GM18526 (cell line): ENCODE measurements around the gene LHX4.

Source experiments
- POLR2A ChIP-seq: IDR thresholded peaks from 3 replicates; pipeline ENCODE4 v1.6.1; 2011; ENCODE audit not compliant: insufficient read length; ENCODE audit errors: extremely low read depth

The LHX4 gene

GRCh38 chr1:180193141-180194047 is 36.7 kb upstream of the LHX4 start:
- TF ChIP-seq POLR2A, result no peak

DNA sequence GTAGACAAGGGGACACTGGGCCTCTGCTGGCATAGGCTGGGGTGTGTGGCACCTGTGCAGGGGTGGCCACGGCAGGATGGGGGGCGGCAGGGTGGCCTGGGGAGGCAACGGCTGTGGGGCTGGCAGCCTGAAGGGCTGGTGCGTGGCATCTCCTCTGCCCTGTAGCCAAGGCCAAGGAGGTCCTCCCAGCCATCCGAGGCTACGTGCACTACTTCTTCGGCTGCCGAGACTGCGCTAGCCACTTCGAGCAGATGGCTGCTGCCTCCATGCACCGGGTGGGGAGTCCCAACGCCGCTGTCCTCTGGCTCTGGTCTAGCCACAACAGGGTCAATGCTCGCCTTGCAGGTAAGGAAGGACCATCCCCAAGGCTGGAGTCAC is 36.0 kb upstream of the LHX4 start:
- TF ChIP-seq POLR2A, result no peak

DNA sequence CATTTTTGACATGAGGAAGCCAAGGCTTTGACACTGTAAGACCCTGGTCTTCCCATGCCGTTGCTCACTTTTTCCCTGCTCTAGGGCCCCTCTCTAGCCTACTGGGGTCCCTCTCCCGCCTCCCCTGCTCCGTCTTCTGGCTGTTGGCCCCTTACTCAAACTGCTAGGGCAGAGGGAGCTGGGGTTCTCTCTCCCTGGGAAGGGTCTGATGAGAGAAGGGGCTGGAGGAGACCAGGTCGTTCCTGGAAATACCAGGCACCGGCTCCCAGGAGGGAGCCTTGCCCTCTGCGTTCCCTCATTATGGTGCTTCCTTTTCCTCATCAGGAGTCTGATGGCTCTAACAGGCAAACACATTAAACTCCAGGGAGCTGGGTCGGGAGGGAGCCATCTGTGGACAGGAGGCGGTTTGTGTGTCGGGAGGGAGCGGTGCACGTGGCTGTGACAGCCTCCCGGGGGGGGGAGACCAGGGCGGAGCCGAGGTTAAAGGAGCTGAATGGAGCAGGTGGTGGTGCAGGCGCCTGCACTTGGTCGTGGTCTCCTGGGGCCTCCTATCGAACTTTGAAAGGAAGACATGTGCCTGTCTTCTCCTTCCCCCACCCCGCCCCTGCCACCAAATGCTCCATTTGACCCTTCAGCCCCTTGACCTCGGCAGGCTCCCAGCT is 35.4 kb upstream of the LHX4 start:
- no peak for TF ChIP-seq POLR2A

DNA sequence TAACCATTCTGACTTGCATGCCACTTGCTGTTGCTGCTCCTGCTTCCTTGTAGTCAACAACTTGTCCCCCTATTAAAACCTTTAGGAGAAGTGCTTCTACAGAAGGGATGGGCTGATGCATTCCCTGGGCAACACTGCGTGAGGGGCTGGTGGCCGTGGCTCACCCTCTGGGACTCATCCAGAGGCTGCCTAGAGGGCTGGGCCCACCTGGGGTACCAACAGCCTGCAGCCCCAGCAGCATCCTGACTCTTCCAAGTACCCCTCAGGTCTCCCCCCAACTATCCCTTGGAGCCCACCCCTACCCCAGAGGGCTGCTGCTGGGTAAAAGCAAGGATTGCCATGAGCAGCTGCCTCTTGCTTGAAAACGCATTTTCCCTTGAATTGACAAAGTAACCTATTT is 34.7 kb upstream of the LHX4 start:
- TF ChIP-seq POLR2A, result no peak

DNA sequence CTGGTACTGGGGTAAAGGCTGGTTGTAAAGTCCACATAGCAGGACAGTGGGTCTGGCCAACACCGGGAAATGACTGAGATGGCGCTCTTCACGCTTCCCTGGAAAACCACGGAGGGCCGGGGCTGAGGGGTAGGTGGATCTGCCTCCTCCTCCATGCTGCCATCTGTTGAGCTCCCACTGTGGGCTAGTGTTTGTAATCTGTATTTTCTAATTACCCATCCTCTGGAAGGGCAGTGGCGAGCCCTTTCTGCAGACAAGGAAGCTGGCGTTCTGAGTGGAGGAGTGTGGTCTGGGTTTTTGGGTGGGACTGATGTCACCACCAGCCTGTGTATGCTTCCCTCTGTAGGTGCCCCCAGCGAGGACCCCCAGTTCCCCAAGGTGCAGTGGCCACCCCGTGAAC is 34.1 kb upstream of the LHX4 start:
- no peak for TF ChIP-seq POLR2A

- no peak for TF ChIP-seq POLR2A
These were observed 33.5 kb upstream of the LHX4 start for GRCh38 chr1:180196436-180197003.

DNA sequence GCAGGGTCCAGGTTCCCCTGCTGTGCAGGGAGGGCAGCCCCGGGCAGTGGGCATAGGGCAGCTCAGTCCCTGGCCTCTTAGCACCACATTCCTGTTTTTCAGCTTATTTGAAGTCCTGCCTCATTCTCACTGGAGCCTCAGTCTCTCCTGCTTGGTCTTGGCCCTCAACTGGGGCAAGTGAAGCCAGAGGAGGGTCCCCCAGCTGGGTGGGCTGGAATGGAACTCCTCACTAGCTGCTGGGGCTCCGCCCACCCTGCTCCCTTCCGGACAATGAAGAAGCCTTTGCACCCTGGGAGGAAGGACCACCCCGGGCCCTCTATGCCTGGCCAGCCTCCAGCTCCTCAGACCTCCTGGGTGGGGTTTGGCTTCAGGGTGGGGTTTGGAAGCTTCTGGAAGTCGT is 32.8 kb upstream of the LHX4 start:
- no peak for TF ChIP-seq POLR2A

DNA sequence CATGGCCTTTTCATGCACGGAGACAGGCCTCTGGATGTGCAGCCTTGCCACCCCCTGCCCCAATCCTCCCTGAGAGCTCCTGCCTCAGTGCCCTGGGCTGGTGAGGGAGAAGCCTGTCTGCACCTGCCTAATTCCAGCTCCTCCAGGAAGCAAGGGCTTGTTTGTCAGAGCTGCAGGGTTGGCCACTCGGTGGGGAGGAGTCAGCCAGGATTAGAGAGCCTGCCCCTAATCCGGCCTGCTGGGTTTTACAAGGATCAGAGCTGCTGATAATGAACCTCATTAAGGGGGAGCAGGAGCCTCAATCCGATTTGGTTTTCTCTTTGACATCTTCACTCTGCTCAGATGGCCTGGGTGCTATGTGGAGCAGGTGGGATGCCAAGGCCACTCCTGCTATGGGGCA is 31.9 kb upstream of the LHX4 start:
- TF ChIP-seq POLR2A, result no peak

DNA sequence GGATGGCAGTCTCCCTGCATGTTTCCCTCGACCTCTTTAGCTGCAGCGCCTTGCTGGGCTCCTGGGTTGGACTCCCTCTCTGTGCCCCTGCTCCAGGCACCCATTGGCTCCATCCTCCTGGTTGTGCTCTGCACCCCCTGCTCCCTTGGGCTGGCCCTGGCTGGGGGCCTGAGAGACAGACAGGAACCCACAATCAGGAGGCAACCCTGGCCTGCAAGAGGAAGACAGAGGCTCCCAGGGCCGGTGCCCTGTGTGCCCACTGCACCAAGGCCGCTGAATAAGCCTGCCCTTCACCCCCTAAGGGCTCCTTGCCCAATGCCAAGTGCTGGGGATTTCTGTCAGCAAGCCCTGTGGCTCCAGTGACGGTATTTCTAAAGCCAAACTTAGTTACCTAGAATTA is 31.5 kb upstream of the LHX4 start:
- no peak for TF ChIP-seq POLR2A

DNA sequence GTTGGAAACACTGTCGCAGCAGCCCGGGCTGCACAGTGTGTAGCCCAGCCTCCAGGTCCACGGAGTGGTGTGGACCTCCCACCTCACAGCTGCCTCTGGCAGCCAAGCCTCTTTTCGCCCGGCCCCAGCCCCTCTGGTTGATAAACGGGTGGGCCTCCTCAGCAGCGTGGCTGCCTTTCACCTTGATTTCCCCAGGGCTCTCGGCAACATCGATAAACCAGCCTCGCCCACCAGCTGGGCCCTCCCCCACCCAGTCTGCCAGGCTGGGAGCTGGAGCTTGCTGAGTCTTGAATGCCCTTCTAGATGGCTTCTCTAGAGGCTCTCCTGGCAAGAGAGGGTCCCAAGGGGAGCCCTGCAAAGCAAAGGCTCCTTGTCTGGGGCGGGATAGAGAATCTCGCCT is 31.0 kb upstream of the LHX4 start:
- no peak for TF ChIP-seq POLR2A

DNA sequence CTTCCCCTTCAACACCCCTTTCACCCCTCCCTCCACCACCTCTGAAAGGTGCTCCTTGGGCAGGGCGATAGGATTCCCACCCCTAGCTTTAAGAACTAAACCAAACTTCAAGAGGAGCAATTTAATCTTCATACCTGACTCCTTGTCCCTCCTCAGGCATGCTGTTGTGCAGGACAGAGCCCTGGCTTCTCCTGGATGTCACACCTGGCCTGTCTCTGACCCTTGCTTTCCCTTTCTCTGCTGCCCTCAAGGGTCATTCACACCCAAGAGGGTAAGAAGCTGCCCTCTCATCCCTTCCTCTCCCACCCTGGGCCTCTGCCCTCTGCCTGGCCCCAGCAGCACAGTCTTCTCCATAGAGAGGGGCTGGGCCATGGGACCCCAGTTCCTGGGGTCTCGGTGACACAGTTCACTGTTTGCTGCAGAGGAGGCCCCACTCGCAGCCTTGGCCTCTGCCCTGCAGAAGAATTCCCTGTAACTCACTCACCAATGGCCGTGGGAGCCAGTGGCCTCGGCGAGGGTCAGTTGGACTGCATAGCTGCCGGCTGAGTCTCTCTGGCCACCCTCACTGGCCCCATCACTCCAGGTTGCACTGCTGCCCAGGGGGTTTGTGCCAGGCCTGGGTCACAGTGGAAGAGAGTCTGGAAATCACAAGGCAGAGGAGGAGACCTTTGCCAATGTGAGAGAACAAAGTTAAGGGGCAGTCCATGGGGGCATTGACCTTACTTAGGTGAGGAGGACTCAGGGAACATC is 28.4 kb upstream of the LHX4 start:
- TF ChIP-seq POLR2A, result no peak

DNA sequence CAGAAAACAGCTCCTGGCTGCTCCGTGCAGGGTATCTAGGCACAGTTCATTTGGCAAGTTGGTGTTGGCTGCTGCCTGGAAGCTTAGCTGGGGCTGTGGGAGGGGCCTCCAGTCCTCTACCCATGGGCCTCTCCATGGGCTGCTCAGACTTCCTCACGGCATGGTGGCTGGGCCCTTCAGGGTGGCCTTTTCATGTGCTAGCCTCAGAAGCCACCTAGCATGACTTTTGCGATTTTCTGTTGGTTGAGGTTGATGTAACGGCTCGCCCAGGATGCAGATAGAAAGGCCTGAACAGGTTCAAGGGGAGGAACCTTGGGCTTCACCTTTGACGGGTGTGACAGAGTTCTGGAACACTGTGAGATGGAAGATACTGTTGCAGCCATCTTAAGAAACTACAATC is 25.8 kb upstream of the LHX4 start:
- no peak for TF ChIP-seq POLR2A

DNA sequence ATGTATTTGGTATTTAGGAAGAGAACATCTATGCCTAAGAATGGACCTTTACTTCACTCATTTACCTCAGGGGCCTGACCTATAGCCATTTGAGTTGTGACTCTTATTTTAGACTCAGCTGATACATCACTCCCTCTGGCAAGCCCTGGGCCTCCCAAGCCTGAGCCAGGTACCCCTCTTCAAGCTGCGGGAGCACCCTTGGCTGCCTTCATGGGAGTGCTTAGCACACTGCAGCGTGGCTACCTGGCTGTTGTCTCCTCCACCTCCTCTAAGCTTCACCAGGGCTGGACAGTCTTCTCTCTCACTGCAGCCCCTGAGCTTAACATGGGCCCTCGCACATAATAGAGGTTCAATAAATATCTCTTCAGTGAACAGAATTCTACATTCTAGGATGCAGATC is 23.5 kb upstream of the LHX4 start:
- TF ChIP-seq POLR2A, result no peak

DNA sequence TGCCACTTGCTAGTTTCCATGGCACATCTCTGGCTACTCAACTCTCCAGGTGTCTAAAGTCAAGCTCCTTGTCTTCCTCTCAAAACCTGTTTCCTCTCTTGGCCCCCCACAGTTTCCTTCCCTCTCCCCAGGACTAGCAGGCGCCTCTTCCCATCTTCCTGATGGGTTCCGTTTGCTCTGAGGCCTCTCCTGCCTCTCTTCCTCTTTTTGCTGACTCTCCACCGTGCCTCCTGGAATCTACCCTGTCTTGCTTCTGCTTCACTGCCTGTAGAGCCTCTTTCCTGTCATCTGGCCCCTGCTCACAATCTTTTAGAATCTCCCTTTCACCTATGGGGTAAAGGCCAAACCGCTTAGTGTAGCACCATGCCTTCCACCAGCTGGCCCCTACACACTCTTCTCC is 21.8 kb upstream of the LHX4 start:
- no peak for TF ChIP-seq POLR2A

GRCh38 chr1:180210008-180210620 is 19.9 kb upstream of the LHX4 start:
- TF ChIP-seq POLR2A, result no peak
